Non-pigmented ciliary epithelial cell (primary cell): ENCODE results near the gene GRIN2C.

Experiments used
- DNase-seq: peaks from one replicate; pipeline ENCODE4 v3.0.0-alpha.2; 2010; ENCODE audit warnings: low read depth

The GRIN2C gene

DNA sequence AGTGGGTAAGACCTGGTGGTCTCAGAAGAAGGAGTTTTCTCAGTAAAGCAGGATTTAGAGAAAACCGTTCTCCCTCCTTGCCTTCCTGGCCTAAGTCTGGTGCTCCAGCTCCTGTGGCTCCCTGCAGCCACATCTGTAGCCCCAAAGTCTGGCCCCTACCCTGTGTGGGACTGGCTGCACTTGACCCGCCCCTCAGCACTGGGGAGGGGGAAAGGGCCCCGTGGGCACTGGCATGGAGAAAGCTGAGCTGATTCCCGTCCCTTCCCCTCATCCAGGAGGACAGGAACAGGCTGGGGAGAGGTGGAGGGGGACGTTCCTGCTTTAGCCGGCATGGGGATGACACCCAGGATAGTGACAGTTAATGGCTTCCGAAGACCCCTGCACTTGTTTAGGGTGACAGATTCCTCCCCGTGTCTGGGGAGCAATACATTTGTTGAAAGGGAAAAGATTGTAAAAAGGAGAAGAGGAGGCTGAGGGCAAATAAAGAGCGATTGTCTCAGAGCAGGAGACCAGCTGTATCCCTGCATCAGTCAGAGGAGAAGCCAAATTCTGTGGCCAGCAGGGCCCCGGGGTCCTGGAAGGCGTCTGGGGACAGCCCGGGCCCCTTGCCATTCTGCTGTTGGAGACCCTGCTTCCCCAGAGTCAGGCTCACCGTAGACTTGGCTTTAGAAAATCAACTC is 37.9 kb downstream of the GRIN2C start:
- DNase-seq = no peak

DNA sequence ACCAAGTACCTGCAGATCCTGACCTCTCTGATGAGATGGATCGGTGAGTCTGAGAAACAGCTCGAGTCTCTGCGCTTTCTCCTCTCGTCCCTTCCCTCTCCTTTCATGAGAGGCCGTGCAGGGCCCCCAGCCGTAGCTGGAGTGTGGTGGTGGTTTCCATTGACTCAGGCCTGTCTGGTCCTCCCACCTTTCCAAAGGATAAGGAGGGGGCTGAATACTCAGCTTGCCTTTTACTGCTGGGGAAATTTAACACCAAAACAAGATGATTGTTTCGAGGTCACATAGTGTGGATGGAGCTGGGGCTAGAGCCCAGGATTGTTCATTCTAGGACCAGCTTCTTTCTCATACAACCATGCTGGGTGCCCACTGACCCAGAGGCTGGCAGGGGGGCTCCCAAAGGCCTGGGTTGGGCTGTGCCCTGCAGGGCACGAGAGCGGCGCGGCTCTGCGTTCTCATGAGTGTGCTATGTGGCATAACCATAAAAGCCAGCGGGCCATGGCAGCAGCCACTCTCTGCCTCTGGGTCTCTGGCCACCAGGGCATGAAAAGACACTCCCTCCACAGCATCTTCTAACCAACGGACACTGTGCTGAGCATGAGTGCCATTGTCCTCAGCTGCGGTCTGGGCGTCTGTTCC is 39.8 kb downstream of the GRIN2C start:
- DNase-seq = no peak

DNA sequence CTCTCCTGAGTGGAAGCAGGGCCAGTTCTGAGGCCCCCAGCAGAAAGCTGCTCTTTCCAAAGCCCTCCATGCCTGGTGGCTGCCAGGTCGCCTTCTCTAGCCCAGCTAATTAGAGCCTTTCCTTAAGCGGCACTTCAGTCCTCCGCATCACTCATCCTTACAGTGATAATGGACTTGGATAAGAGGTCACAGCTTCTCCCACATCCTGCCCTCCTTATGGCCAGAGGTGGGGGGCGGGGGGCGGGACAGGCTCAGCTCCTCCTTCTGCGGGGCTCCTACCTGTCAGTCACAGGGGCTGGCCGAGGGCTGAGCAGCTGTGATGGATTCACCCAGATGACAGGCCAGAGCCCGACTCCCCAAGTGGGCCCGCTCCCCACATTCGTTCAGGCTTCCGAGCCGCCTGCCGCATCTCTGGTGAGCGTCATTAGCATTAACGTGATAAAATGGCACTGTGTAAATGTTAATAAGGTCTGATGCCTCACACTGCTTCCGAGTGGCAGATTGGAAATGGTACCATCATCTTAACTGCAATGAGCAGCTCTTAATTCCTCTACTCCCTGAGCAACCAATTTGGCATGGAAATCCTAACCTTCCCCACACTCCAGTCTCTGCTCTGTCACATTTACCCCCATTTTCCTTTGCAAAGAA is 41.3 kb downstream of the GRIN2C start:
- DNase-seq = no peak

DNA sequence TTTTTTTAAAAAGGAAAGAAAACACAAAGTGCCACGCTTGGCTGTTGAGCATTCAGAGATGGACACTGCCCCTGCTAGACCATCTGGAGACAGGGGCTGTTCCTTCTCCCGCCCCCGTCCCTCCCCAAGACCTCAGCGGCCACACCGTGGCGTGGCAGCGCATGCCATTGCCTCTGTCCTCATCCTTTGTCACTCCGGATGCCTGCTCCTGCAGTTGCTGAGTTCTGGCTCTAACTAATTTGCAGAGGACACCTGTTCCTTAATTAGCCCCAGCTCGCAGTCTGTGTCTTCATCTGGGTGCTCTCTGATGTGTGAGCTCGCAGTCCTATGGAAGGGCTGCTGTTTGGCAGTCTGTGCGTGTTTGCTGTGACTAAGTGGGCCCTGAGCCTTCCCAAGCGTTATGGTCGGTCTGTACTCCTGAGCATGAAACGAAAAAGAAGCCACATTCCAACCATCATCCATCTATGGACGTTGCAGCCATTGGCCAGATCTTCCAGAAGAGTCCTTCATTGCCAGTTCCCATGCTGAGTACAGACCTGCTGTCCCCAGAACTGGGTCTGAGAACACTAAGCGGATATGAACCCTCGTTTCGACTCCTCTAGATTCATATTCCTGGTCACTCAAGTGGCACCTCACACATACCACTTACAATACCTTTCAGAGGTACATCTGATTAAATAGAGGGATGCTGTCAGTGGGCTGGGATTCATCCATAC is 42.6 kb downstream of the GRIN2C start:
- DNase-seq = no peak

DNA sequence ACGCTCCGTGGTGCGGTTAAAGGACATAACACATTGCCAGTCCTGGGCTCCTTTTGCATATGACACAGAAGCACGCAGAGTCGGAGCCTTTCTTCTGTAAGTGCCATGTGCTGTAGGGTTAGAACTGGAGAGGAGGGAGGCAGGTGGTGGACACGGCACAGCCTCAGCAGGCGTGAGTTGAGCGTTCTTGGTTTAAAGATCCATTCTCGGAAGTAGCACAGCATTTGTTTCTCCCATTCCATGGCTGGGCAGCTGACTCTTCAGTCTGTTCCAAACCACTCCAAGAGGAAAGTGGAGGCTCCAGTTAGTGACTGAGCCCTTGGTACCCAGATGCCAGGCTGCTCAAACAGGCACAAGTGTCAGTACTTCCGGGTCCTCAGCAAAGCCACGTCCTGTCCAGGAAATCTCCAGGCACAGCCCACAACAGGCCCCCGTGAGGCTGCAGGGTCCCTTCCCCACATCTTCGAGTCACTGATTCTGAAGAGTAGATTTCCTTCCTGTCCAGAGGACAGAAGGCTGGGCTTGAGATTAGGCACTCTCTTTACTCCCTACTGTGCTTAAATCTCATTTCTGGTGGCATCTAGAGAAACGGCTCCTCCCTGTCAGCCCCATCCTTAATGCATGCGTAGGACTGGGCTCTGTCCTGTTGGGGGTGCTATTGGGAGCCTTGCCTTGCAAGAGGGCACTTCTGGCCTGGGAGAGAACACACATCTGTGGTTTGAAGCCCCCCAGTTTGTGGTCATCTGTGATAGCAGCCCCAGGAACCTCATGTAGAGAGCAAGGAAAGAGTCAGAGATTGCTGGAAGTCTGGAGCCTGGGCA is 43.9 kb downstream of the GRIN2C start:
- no peak for DNase-seq

DNA sequence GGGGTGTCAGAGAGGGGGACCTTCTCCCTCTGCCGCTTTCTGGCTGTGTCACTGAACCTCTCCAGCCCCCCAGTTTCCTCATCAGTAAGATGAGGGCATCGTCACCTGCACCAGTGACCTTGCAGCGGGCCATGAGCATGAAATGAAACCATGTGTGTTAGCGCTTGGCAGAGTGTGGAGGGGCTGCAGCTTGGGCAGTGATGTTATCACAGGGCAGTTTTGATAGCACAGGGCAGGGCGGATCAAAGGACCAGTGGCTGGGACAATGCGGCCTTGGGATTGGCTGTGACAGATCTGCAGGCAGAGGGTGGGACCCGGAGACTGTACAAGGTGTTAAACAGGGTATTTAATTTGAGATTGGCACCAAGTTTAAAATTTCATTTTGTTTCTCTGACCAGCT is 44.6 kb downstream of the GRIN2C start:
- DNase-seq = no peak

DNA sequence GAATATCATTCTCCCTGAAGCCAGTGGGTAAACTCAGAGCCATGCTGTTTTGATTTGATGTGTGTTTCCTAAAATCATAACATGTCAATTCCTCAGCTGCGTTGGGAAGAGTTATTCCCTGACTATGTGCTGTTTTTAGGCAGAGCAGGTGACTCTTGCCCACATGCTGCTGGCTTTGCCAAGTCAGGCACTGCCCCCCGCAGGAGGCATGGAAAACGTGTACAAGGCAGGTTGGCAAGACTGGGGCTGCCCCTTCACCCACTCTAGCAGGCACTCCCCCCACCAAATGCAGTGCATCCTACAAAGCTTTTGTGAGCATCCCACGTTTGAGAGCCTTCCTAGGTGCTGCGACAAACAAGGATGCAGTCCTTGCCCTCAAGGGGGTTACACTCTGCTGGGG is 45.2 kb downstream of the GRIN2C start:
- DNase-seq = no peak

DNA sequence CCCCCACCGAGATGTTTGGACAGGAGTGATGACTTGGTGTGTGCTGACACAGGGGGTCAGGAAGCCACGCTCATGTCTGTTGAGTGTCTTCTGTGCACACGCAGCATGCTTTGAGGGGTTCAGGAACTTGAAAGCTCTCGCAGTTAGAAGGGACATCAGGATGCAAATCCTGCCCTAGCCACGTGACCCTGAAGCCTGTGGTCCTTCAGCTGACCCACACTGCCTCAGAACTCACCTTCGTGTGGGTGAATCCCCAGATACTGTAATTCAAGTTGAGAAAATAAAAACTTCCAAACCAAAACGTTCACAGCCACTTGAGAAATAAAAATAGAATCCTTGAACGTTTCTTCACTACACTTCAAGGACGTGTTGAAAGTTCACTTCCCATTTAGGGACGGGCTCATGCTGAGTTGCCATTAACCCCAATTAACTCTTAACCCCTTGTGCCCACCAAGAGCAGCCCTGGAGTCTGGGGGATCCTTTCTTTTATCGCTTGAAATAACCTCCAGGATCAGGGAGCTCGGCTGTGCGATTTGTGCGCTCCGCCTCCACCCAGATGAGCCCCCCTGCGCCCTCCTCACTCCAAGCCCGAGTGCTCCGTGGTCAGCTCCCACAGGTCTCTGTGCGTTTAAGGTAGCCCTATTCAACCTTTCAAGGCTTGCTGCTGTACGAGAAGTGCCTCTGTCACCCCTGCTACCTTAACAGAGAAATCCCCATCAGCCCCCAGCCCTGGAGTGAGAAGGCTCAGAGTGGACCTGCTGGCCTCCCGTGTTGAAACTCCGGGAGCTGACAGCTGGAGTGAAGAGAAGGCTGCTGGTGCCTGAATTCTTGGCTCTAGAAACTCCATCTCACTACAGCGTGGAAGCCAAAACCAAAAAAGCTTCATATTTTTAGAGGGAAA is 47.3 kb downstream of the GRIN2C start:
- no peak for DNase-seq

DNA sequence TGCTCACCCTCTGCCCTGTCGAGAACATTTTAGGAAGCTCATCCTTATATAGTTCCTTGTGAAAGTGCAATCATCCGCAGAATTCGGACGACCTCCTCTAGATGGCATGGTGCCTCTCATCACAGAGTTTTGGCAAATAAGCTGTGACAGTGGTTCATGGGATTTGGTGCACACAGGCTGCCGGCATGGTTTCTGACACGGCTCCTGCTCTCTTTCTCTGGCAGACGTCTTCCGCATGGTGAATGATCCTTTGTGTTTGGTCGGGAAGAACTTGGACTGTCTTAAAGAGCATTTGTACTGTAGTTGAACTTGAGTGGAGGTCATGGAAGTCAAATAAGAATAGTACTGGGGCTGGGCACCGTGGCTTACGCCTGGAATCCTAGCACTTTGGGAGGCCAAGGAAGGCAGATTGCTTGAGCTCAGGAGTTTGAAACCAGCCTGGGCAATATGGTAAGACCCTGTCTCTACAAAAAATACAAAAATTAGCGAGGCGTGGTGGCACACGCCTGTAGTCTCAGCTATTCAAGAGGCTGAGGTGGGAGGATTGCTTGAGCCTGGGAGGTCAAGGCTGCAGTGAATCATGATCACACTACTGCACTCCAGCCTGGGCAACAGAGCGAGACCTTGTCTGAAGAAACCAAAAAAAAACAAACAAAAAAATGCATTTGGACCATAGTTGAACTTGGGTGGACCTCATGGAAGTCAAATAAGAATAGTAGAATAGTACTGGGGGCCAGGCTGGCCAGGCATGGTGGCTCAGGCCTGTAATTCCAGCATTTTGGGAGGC is 48.8 kb downstream of the GRIN2C start:
- no peak for DNase-seq

DNA sequence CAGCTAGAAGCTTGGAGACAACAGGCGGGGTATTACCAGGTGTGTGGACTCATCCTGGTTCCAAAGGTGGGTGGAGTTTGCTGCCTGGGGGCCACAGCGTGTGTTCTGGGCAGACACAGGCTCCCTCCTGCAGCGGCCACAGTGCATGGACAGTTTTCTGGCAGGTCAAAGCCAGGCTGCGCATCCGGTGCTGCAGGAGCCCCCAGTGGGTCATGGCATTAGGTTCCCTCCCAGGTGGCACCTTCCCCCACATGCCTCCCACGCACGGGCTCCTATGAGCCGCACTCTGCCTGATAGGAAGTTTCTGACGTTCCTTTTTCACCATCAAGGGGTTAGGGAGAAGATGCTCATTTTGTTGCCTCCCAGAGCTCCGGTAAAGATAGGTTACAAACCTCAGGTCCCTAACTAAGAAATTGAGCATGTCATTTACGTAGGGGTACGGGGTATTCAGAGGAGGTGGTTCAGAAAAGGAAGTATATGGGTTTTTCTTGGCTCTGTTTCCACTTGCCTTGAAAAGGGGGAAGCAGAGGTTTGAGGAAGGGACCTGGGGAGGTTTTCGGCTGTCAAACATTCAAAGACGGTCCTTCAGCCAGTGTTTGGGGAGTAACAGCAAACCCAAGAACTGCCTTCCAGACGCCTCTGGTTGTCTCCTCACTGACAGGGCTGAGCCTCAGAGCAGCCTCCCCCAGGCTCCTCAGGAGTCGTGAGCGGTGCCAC is 50.8 kb downstream of the GRIN2C start:
- DNase-seq = no peak

DNA sequence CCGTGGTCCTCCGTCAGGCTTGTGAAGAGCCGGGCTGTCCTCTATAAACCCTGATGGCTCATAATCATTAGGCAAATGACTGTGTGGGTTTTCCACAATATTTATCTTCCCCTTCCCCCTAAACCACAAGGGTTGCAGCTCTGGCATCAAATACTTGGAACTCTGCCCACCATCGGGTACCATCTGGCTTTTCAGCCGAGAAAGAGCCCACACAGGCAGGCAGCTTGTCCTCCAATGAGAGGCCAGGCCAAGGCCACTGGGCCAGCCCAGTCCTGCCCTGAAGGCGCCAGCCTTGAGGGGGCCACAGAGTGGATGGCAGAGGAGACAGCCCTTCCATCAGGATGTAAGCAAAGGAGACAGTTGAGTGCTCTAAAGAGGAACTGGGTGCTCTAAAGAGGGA is 51.8 kb downstream of the GRIN2C start:
- no peak for DNase-seq

DNA sequence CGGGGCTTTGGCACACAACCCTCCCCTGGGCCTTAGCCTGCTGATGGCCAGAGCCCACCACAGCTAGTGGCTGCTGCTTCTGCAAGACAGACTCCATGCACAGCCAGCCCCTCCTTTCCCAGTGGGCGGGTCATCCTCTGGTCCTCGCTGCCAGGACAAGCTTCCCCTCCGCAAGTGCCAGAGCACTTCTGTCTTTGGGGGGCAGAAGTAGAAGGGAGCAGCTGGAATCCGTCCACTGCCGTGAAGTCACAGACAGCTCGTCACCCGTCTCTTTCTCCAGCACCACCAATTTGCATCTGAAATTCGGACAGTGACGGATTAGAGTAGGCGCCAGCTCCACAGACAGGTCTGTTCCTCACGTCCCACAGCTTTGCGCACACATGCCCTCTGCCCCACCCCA is 52.2 kb downstream of the GRIN2C start:
- no peak for DNase-seq

DNA sequence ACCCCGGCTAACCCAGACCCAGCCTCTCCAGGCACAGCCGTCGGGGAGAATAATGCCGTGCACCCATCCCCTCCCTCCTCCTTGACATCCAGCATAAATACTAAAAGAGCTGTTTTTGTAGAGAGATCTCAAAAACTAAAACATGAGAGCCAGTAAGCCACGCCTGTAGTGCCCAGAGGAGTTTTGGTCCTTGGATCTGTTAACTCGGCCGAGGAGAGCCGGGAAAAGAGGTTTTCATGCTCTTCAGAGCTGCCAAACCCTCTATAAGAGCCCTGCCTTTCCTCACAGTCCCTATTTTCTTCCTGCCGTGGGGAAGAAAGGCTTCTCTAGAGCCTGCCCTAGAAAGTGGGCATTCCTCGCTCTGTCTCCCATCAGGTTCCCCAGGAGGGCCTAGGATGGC is 53.4 kb downstream of the GRIN2C start:
- no peak for DNase-seq

DNA sequence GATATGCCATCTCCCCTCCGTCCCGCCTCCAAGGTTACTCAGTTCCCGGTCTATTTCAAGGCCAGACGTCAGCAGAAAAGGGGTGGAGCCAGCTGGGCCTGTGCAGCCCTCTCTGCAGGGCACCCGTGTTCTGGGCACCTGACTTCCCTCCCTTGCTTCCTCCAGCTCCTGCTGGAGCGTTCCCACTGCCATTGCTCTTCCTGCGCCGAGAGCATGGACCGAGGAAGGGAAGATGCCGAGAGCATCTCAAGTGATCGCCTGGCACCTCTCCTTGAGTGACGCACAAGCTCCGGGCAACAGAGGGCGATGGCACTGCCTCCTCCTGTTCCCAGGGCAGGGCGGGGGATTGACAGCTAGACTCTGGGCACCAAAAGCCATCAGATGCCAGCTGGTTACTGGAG is 54.1 kb downstream of the GRIN2C start:
- DNase-seq = no peak

DNA sequence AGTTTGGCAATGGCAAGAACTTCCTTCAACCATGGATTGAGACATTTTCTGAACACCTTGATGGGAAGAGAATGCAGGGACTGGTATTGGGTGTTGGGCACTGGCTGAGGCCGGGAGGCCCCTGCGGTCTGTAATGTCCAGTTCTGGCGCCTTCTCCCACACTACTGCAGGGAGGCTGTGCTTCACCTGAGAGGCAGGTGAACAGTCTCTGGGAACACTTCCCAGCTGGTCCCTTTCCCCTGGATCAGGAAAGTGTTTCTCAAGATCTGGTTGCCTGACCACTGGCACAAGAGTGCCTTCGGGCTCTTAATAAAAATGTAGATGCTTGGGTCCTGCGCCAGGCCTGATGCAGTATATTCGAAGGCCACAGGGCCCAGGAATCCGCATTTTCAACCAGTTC is 55.0 kb downstream of the GRIN2C start:
- no peak for DNase-seq

DNA sequence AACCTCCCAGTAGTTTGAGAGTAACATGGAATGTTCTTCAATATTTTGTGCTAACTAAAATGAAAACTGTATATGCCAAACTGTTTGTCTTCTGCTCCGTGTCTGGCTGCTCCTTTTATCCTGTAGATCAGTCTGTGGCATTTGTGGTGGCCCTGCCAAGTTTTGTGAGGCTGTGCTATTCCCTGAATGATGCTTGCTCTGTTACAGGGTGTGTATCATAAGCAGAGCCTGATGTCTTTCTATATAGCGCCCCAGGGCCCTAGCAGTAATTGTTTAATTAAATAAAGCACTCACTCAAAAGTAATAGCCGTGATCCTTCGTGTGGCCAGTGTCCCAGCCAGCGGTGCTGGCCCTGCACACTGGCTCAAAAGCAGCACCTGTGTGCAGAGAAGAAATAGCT is 55.7 kb downstream of the GRIN2C start:
- no peak for DNase-seq

DNA sequence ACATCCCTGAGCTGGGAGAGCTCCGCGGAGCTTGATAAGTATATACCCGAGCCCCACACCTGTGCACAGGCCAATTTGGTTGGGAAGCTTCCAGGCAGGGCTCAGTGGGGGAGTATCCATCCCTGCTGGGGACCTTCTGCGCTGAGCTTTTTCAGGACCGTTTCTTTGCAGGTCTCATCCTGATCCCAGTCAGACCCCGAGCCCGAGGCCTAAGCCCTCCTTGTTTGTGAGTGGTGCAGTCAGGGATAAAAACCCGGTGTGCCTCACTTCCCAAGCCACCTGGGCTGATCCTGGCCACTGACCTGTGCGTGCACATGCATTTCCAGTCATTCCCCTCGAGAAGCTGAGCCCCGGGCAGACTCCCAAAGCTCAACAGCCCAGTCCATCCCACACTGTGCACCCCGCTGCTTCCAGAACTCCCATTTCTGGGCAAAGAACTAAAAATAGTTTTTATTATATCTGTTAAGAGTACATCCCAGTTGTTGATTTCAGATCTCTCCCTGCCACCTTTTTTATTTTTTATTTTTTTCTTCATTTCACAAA is 56.2 kb downstream of the GRIN2C start:
- no peak for DNase-seq

DNA sequence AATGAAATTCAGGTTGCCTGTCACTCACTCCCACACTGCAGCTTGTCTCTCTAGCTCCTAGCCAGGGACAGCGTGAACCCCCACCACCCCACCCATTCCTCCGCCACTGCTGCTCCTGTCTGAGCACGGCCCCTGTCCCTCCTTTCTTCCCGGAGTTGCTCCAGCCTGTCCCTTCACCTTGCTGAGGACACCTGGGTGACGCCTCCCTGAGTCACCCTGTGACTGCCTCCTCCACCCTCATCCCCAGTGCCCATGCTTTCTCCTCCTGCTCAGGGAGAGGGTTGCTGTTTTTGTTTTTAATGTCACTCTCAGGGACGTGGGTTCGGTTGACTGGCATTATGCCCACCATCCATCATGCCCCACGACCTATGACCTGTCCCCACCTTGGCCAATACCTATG is 57.8 kb downstream of the GRIN2C start:
- DNase-seq = no peak

DNA sequence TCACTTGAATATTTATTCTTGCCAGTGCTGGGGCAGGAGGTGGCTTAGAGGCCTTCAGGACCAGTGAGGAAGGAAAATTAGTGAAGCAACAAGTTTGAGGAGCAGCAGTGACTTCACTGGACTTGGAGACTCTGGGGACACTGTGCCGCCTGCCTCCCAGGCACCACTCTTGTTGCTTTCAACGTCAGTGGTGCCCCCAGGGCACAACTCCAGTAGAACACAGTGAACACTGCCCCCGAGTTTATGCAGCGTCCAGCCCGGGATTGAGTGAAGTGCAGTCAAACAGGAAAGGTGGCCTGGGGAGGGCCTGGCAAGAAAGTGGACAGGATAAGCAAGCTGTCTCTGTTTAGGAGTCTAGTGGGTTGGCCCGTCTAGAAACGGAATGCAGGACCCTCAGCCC is 59.2 kb downstream of the GRIN2C start:
- DNase-seq = no peak
